H1 (cell line): ENCODE results near the gene PRKAB1. TPM values are rescaled to one million over a fixed set of nuclear protein-coding genes. Genes with fewer than 3 reads are reported as not detected.

Experiments used
- CTCF ChIA-PET: fragments of 300-600 bp; sonication (Branson Sonifier 250); formaldehyde crosslinking; loops from one replicate; lab custom pipeline; 2021; ENCODE audit not compliant: partially characterized antibody; lab: Charles Lee
- POLR2A ChIA-PET: fragments of 300-600 bp; sonication (Branson Sonifier 250); formaldehyde crosslinking; loops from one replicate; lab custom pipeline; 2021; ENCODE audit warnings: inconsistent platforms; ENCODE audit not compliant: partially characterized antibody; lab: Charles Lee
- DNase-seq, 2 experiments: peaks; one replicate each; pipeline versions ENCODE4 v3.0.0 to v3.0.0-alpha.2; 2010 to 2022; ENCODE audit warnings: low spot score in 2 of 2, low read depth in 1 of 2, mixed read lengths in 1 of 2
- FAIRE-seq: peaks from 2 replicates; lab custom pipeline; 2011; peaks lifted over from hg19 to GRCh38; lab: Jason Lieb, UNC
- H2AFZ ChIP-seq: 2 replicates; pipeline ENCODE4 v1.8.1; 2012; ENCODE audit warnings: low read length, inconsistent platforms
- H2AK5ac ChIP-seq: 2 replicates; pipeline ENCODE4 v1.6.1; 2013; ENCODE audit warnings: low read depth, low read length
- H2BK120ac ChIP-seq: replicated peaks from 2 replicates; pipeline ENCODE3; 2013; ENCODE audit warnings: low read depth, low read length, inconsistent platforms
- H2BK12ac ChIP-seq: 2 replicates; pipeline ENCODE4 v1.6.1; 2013; ENCODE audit warnings: low read depth, low read length
- H2BK15ac ChIP-seq: 2 replicates; pipeline ENCODE4 v1.6.1; 2013; ENCODE audit warnings: low read length
- H2BK20ac ChIP-seq: 2 replicates; pipeline ENCODE4 v1.6.1; 2013; ENCODE audit warnings: low read length
- H2BK5ac ChIP-seq: 2 replicates; pipeline ENCODE4 v1.6.1; 2013; ENCODE audit warnings: low read depth, low read length
- H3K14ac ChIP-seq: 2 replicates; pipeline ENCODE4 v1.6.1; 2013; ENCODE audit warnings: inconsistent platforms; ENCODE audit not compliant: insufficient read length
- H3K18ac ChIP-seq: 2 replicates; pipeline ENCODE4 v1.6.1; 2013; ENCODE audit warnings: low read length; ENCODE audit errors: extremely low read depth
- H3K23ac ChIP-seq: 2 replicates; pipeline ENCODE4 v1.6.1; 2013; ENCODE audit warnings: inconsistent platforms; ENCODE audit not compliant: insufficient read length
- H3K23me2 ChIP-seq: 2 replicates; pipeline ENCODE4 v1.6.1; 2013; ENCODE audit warnings: low read depth, low read length
- H3K27ac ChIP-seq: 2 replicates; pipeline ENCODE4 v1.6.1; 2011; ENCODE audit warnings: low read depth, low read length, inconsistent platforms
- H3K27me3 ChIP-seq, 4 experiments: replicated peaks in 1 of 4; 1 replicate in 1 of 4; 2 replicates in 3 of 4; pipeline versions ENCODE4 v1.6.1 to v1.8.1; 2011 to 2013; ENCODE audit warnings: low read length in 3 of 4, mild to moderate bottlenecking in 3 of 4, inconsistent platforms in 2 of 4, mixed read lengths in 2 of 4, moderate library complexity in 1 of 4; ENCODE audit not compliant: control insufficient read depth in 3 of 4, insufficient read depth in 3 of 4; ENCODE audit errors: extremely low read depth in 1 of 4
- H3K36me3 ChIP-seq, 4 experiments: 2 replicates each; pipeline versions ENCODE4 v1.6.1 to v1.8.1; 2011 to 2013; ENCODE audit warnings: mild to moderate bottlenecking in 4 of 4, low read length in 3 of 4, moderate library complexity in 2 of 4, control low read depth in 1 of 4, inconsistent platforms in 1 of 4; ENCODE audit not compliant: insufficient read depth in 4 of 4, control insufficient read depth in 2 of 4
- H3K4ac ChIP-seq: replicated peaks from 2 replicates; pipeline ENCODE3; 2013; ENCODE audit warnings: low read length, low read depth, mixed read lengths, inconsistent platforms; ENCODE audit not compliant: insufficient read length
- H3K4me1 ChIP-seq, 4 experiments: replicated peaks in 1 of 4; 1 replicate in 1 of 4; 2 replicates in 3 of 4; pipeline versions ENCODE4 v1.6.1 to v1.8.1; 2011 to 2013; ENCODE audit warnings: low read length in 3 of 4, inconsistent platforms in 2 of 4, mixed read lengths in 1 of 4; ENCODE audit not compliant: insufficient read depth in 4 of 4, control insufficient read depth in 3 of 4
- H3K4me2 ChIP-seq, 2 experiments: 2 replicates each; pipeline versions ENCODE4 v1.6.1 to v1.8.1; 2011 to 2013; ENCODE audit warnings: low read depth in 2 of 2, low read length in 2 of 2, control low read depth in 1 of 2, inconsistent platforms in 1 of 2, mild to moderate bottlenecking in 1 of 2; ENCODE audit not compliant: insufficient read depth in 1 of 2
- H3K4me3 ChIP-seq, 4 experiments: fragments of 200-600, 300-600 bp in 1 of 4; sonication (generic), shearing (Covaris generic), sonication (Bioruptor Twin) in 1 of 4; 2 replicates each; pipeline versions ENCODE4 v1.5.1 to v1.8.1; 2011 to 2016; ENCODE audit warnings: low read length in 4 of 4, low read depth in 3 of 4, control low read depth in 2 of 4, inconsistent platforms in 2 of 4, mild to moderate bottlenecking in 2 of 4, mixed read lengths in 1 of 4, moderate library complexity in 1 of 4; ENCODE audit not compliant: insufficient read depth in 2 of 4; ENCODE audit errors: extremely low read depth in 1 of 4
- H3K56ac ChIP-seq: replicated peaks from 2 replicates; pipeline ENCODE3; 2013; ENCODE audit warnings: low read depth, mild to moderate bottlenecking, mixed read lengths, low read length, inconsistent platforms; ENCODE audit not compliant: insufficient read length
- H3K79me1 ChIP-seq: 2 replicates; pipeline ENCODE4 v1.6.1; 2013; ENCODE audit warnings: low read depth, low read length, control low read depth
- H3K79me2 ChIP-seq, 2 experiments: 2 replicates each; pipeline versions ENCODE4 v1.6.1 to v1.8.1; 2012 to 2013; ENCODE audit warnings: low read length in 2 of 2, mild to moderate bottlenecking in 2 of 2, inconsistent platforms in 1 of 2; ENCODE audit not compliant: insufficient read depth in 2 of 2, control insufficient read depth in 1 of 2
- H3K9ac ChIP-seq, 4 experiments: replicated peaks in 1 of 4; 1 replicate in 1 of 4; 2 replicates in 3 of 4; pipeline versions ENCODE4 v1.6.1 to v1.8.1; 2011 to 2013; ENCODE audit warnings: low read depth in 3 of 4, low read length in 3 of 4, control low read depth in 2 of 4, mild to moderate bottlenecking in 2 of 4, moderate library complexity in 2 of 4, inconsistent platforms in 1 of 4; ENCODE audit errors: extremely low read depth in 1 of 4
- H3K9me3 ChIP-seq, 2 experiments: 2 replicates each; pipeline versions ENCODE4 v1.6.1 to v1.8.1; 2012 to 2013; ENCODE audit warnings: mild to moderate bottlenecking in 2 of 2, moderate library complexity in 2 of 2, control low read depth in 1 of 2, inconsistent platforms in 1 of 2, low read depth in 1 of 2, low read length in 1 of 2, mixed read lengths in 1 of 2; ENCODE audit not compliant: insufficient read depth in 2 of 2
- H4K20me1 ChIP-seq, 2 experiments: replicated peaks in 1 of 2; 2 replicates each; pipeline versions ENCODE3 to v1.8.1; 2011 to 2013; ENCODE audit warnings: inconsistent platforms in 2 of 2, low read length in 2 of 2, mild to moderate bottlenecking in 1 of 2; ENCODE audit not compliant: insufficient read depth in 2 of 2, control insufficient read depth in 1 of 2
- H4K5ac ChIP-seq: 2 replicates; pipeline ENCODE4 v1.6.1; 2013; ENCODE audit warnings: low read length, low read depth, mixed read lengths, inconsistent platforms; ENCODE audit not compliant: insufficient read length
- H4K8ac ChIP-seq: 2 replicates; pipeline ENCODE4 v1.8.0; 2013; ENCODE audit warnings: mild to moderate bottlenecking, moderate library complexity, low read length, inconsistent platforms; ENCODE audit not compliant: insufficient read depth; ENCODE audit errors: extremely low read depth
- H4K91ac ChIP-seq: replicated peaks from 2 replicates; pipeline ENCODE3; 2013; ENCODE audit warnings: low read length, mixed read lengths, inconsistent platforms; ENCODE audit not compliant: insufficient read length
- BACH1 ChIP-seq: IDR thresholded peaks from 2 replicates; pipeline ENCODE4 v1.6.1; 2012; ENCODE audit warnings: low read length, improper control_type of control experiment
- CHD1 ChIP-seq: IDR thresholded peaks from 2 replicates; pipeline ENCODE4 v1.6.1; 2012; ENCODE audit warnings: low read depth, low read length, improper control_type of control experiment
- EGR1 ChIP-seq: IDR thresholded peaks from 2 replicates; pipeline ENCODE4 v1.6.1; 2011; ENCODE audit warnings: low read depth, low read length, borderline replicate concordance
- EP300 ChIP-seq, 2 experiments: IDR thresholded peaks; 1 replicate in 1 of 2; 2 replicates in 1 of 2; pipeline ENCODE4 v1.6.1; 2011 to 2012; ENCODE audit warnings: low read depth in 2 of 2, low read length in 2 of 2, mild to moderate bottlenecking in 2 of 2, borderline replicate concordance in 1 of 2, inconsistent platforms in 1 of 2, moderate library complexity in 1 of 2
- HDAC2 ChIP-seq, 2 experiments: fragments of 300-600 bp in 1 of 2; sonication (generic) in 1 of 2; IDR thresholded peaks; 2 replicates each; pipeline ENCODE4 v1.6.1; 2011 to 2012; ENCODE audit warnings: low read depth in 2 of 2, low read length in 2 of 2, mild to moderate bottlenecking in 2 of 2, moderate library complexity in 2 of 2, borderline replicate concordance in 1 of 2, inconsistent platforms in 1 of 2
- RNF2 ChIP-seq: fragments of 200-900, 300-1000 bp; sonication (generic); IDR thresholded peaks from 2 replicates; pipeline ENCODE4 v1.7.1; 2016; ENCODE audit warnings: borderline replicate concordance, low read depth, mild to moderate bottlenecking, antibody characterized with exemption, low read length; ENCODE audit not compliant: poor library complexity, severe bottlenecking; ENCODE audit errors: missing control alignments
- YY1 ChIP-seq: IDR thresholded peaks from 2 replicates; pipeline ENCODE4 v1.6.1; 2011; ENCODE audit warnings: low read depth, mild to moderate bottlenecking, low read length
- WGBS, 2 experiments: shearing (Covaris generic) in 1 of 2; methylation state at CpG; one replicate each; pipeline versions ENCODE4 v1.1.6 to v1.1.7; 2013 to 2015; ENCODE audit warnings: low lambda C conversion rate in 2 of 2, mixed read lengths in 2 of 2, inconsistent platforms in 1 of 2, low coverage in 1 of 2, missing lambda C conversion rate in 1 of 2; ENCODE audit not compliant: insufficient replicate concordance in 2 of 2, insufficient coverage in 1 of 2, insufficient read length in 1 of 2; ENCODE audit errors: extremely low coverage in 1 of 2, missing lambda C conversion rate in 1 of 2; 5-methylcytosine and 5-hydroxymethylcytosine counted together
- polyA plus RNA-seq, 7 experiments: library from polyadenylated mRNA; depleted of rRNA in 3 of 7; stranded (reverse) in 5 of 7; unstranded in 2 of 7; fragments of >200 nt in 5 of 7; fragments of 200-250 nt in 2 of 7; gene quantifications; 1 replicate in 5 of 7; 2 replicates in 1 of 7; 4 replicates in 1 of 7; pipeline versions ENCODE4 v1.2.1 to v1.2.3, GENCODE V29; 2011 to 2013; ENCODE audit warnings: missing spikeins in 2 of 7, mixed read lengths in 2 of 7
- total RNA-seq: library from RNA; stranded (reverse); fragmentation: NEBNext Ultra II Directional; extraction: Animal tissue kit (Norgen Biotek cat#: 25700); gene quantifications from 2 replicates; pipeline ENCODE4 v1.2.1, GENCODE V29; 2021
- TF ChIP-seq, protein P1 (sequence below): IDR thresholded peaks from 2 replicates; pipeline ENCODE4 v1.6.1; 2012; ENCODE audit warnings: low read length, inconsistent platforms

The PRKAB1 gene
- total and polyA plus RNA-seq, 2 of the 8 experiments (the other 6 are each of a cell fraction or from before 2014, with no cell fraction given) = 24.0 to 32.1 TPM

GRCh38 chr12:119669744-119670472 lies 2.0 kb downstream of the PRKAB1 start:
- Histone ChIP-seq H4K20me1 (peaks cover 0 to 1% of the 10 kb centered on the region in 2 experiments), H3K4me2 (no peak overlapping the region), H4K91ac (no peak overlapping the region), H3K14ac (no peak overlapping the region), H3K9ac (no peak overlapping the region; a peak in 1 of 7 replicates), H3K36me3 (peaks cover 14 to 48% (median 34%) of the 10 kb centered on the region in 4 experiments; a peak in 7 of 8 replicates), H3K56ac (no peak overlapping the region), H4K8ac (no peak overlapping the region), H3K23ac (no peak overlapping the region), H3K4me3 (no peak overlapping the region), H2BK15ac (no peak overlapping the region), H2BK20ac (no peak overlapping the region), H3K9me3 (no peaks in the 10 kb centered on the region), H3K18ac (no peak overlapping the region), H2AK5ac (no peak overlapping the region), H3K23me2 (peaks cover 4% of the 10 kb centered on the region; the same call in 1 of the 2 replicates), H3K79me2 (peaks cover 0 to 29% of the 10 kb centered on the region in 2 experiments; a peak in 3 of 4 replicates), H2BK120ac (no peak overlapping the region), H2AFZ (no peak overlapping the region), H3K4ac (no peak overlapping the region), H3K27me3 (no peaks in the 10 kb centered on the region), H2BK12ac (no peak overlapping the region), H2BK5ac (no peak overlapping the region), H3K27ac (no peak overlapping the region), H4K5ac (no peak overlapping the region), H3K79me1 (no peaks in the 10 kb centered on the region; the same call in 1 of the 2 replicates), H3K4me1 (peaks cover 0 to 5% (median 1%) of the 10 kb centered on the region in 4 experiments; a peak in 2 of 7 replicates)
- ChIA-PET POLR2A (interaction anchor here (0.6 to 2.7 kb wide), 6 partner anchors 7 to 517 kb away, joined by 3 to 14 read pairs (median 5); no protein-coding TSS in a partner anchor), CTCF (interaction anchor here (1.0 to 3.1 kb wide), 2 partner anchors 9 to 11 kb away, joined by 3 to 14 read pairs; no protein-coding TSS in a partner anchor)
- 89% methylated on average over 11 of the region's 11 CpGs; no CpG with 5 or more reads in 1 of the 2 experiments for WGBS, 2 experiments
- FAIRE-seq = no peak
- DNase-seq = no peak
- no peak for TF ChIP-seq EGR1
- TF ChIP-seq, protein P1, sequence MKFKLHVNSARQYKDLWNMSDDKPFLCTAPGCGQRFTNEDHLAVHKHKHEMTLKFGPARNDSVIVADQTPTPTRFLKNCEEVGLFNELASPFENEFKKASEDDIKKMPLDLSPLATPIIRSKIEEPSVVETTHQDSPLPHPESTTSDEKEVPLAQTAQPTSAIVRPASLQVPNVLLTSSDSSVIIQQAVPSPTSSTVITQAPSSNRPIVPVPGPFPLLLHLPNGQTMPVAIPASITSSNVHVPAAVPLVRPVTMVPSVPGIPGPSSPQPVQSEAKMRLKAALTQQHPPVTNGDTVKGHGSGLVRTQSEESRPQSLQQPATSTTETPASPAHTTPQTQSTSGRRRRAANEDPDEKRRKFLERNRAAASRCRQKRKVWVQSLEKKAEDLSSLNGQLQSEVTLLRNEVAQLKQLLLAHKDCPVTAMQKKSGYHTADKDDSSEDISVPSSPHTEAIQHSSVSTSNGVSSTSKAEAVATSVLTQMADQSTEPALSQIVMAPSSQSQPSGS = no peak
- TF ChIP-seq EP300 (IDR thresholded peaks at IDR 0.05; ENCODE audit: borderline replicate concordance in 1 of 2, low read depth in 2 of 2, low read length in 2 of 2) = no peak
- TF ChIP-seq BACH1 = no peak
- TF ChIP-seq YY1 = no peak
- no peak for TF ChIP-seq HDAC2 (IDR thresholded peaks at IDR 0.05; ENCODE audit: borderline replicate concordance in 1 of 2, low read depth in 2 of 2, low read length in 2 of 2)
- TF ChIP-seq CHD1 = no peak
- TF ChIP-seq RNF2 = no peak
